DND-41 (cell line): ENCODE measurements around the gene BRD1.

Source experiments
- EZH2 ChIP-seq: IDR thresholded peaks from 3 replicates; pipeline ENCODE4 v1.6.1; 2012; ENCODE audit warnings: borderline replicate concordance, low read depth, mild to moderate bottlenecking, moderate library complexity, low read length, inconsistent platforms; ENCODE audit not compliant: severe bottlenecking
- TF ChIP-seq, protein P1 (sequence below): IDR thresholded peaks from 2 replicates; pipeline ENCODE4 v1.5.1; 2012; ENCODE audit warnings: borderline replicate concordance, low read length, moderate library complexity, mild to moderate bottlenecking; ENCODE audit not compliant: poor library complexity, severe bottlenecking; ENCODE audit errors: extremely low read depth

GRCh38 chr22:49786976-49787706 is 40.5 kb downstream of the BRD1 start:
- TF ChIP-seq EZH2 = no peak
- TF ChIP-seq, protein P1, sequence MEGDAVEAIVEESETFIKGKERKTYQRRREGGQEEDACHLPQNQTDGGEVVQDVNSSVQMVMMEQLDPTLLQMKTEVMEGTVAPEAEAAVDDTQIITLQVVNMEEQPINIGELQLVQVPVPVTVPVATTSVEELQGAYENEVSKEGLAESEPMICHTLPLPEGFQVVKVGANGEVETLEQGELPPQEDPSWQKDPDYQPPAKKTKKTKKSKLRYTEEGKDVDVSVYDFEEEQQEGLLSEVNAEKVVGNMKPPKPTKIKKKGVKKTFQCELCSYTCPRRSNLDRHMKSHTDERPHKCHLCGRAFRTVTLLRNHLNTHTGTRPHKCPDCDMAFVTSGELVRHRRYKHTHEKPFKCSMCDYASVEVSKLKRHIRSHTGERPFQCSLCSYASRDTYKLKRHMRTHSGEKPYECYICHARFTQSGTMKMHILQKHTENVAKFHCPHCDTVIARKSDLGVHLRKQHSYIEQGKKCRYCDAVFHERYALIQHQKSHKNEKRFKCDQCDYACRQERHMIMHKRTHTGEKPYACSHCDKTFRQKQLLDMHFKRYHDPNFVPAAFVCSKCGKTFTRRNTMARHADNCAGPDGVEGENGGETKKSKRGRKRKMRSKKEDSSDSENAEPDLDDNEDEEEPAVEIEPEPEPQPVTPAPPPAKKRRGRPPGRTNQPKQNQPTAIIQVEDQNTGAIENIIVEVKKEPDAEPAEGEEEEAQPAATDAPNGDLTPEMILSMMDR = no peak
